Glutamatergic neuron (in vitro differentiated cells): Measurements from ENCODE around the gene ITGA2B. TPM values are rescaled to one million over a fixed set of nuclear protein-coding genes. Genes with fewer than 3 reads are reported as not detected.
"Not testable (repeated sequence)": the region's sequence is repeated elsewhere in the genome, so short reads cannot be mapped to it uniquely, and the experiment has no call there.

ENCODE experiments used
- DNase-seq: peaks from one replicate; pipeline ENCODE4 v3.0.0; 2022
- H3K27ac Mint-ChIP-seq: one replicate; pipeline ENCODE4 v1.8.0; 2020; ENCODE audit warnings: mild to moderate bottlenecking, mixed read lengths, inconsistent platforms; ENCODE audit not compliant: unreplicated experiment
- H3K27me3 Mint-ChIP-seq: one replicate; pipeline ENCODE4 v1.8.0; 2020; ENCODE audit warnings: mild to moderate bottlenecking, moderate library complexity, mixed read lengths, inconsistent platforms; ENCODE audit not compliant: unreplicated experiment
- H3K36me3 Mint-ChIP-seq: one replicate; pipeline ENCODE4 v1.8.0; 2020; ENCODE audit warnings: mild to moderate bottlenecking, mixed read lengths, inconsistent platforms; ENCODE audit not compliant: unreplicated experiment
- H3K4me1 Mint-ChIP-seq: one replicate; pipeline ENCODE4 v1.8.0; 2020; ENCODE audit warnings: mild to moderate bottlenecking, low read depth, mixed read lengths, inconsistent platforms; ENCODE audit not compliant: unreplicated experiment
- H3K4me3 Mint-ChIP-seq: one replicate; pipeline ENCODE4 v1.8.0; 2020; ENCODE audit warnings: mild to moderate bottlenecking, mixed read lengths, inconsistent platforms; ENCODE audit not compliant: unreplicated experiment
- H3K9me3 Mint-ChIP-seq: one replicate; pipeline ENCODE4 v1.8.0; 2020; ENCODE audit warnings: mild to moderate bottlenecking, moderate library complexity, mixed read lengths, inconsistent platforms; ENCODE audit not compliant: unreplicated experiment
- CTCF ChIP-seq: fragments of 200-600 bp; sonication (generic); IDR thresholded peaks from one replicate; pipeline ENCODE4 v1.5.0; 2021; ENCODE audit not compliant: partially characterized antibody, unreplicated experiment
- total RNA-seq: library from RNA; stranded (reverse); fragmentation: NEBNext Ultra II Directional; extraction: Animal tissue kit (Norgen Biotek cat#: 25700); gene quantifications from one replicate; pipeline ENCODE4 v1.2.1, GENCODE V29; 2021; ENCODE audit not compliant: unreplicated experiment

Gene ITGA2B
- total RNA-seq, 1 donor from 2014 or later, result 7.1 TPM

DNA sequence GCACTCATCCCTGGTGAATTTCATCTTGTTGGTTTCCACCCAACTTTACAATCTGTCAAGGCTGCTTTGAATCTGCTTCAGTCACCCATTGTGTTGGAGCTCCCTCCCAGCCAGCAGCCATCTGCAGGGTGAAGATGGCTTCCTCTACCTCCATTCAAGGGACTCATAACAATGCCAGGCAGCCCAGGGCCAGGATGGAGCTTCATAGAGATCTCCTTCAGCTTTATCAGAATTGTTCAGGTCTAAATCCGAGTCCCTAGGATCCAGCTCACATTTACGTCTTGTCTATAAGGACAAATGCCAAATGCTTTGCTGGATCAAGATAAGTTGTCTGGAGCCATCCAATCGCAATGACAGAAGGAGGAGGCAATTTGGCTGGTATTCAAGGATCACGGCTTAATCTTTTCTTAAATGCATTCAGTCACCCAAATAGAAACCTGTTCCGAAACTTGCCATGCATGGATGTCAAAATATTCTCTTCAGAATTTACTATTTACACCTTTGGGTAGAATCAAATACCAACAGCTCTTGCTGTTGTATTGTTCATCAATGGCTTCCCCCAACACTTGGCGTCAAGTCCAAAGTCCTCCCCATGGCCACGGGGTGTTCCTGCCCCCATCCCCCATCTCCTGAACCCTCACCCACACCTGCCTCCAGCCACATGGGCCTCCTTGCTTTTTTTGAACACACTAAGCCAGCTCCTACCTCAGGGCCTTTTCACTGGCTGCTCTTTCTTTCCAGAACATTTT is 22.0 kb downstream of the ITGA2B start:
- no peaks in the 10 kb centered on the region for H3K4me1 Mint-ChIP-seq
- no peak overlapping the region for H3K4me3 Mint-ChIP-seq
- no peak for DNase-seq
- peaks cover 9% of the 10 kb centered on the region for H3K9me3 Mint-ChIP-seq
- H3K36me3 Mint-ChIP-seq, result no peaks in the 10 kb centered on the region
- no peak for TF ChIP-seq CTCF
- H3K27me3 Mint-ChIP-seq, result peaks cover 14% of the 10 kb centered on the region
- no peak overlapping the region for H3K27ac Mint-ChIP-seq

DNA sequence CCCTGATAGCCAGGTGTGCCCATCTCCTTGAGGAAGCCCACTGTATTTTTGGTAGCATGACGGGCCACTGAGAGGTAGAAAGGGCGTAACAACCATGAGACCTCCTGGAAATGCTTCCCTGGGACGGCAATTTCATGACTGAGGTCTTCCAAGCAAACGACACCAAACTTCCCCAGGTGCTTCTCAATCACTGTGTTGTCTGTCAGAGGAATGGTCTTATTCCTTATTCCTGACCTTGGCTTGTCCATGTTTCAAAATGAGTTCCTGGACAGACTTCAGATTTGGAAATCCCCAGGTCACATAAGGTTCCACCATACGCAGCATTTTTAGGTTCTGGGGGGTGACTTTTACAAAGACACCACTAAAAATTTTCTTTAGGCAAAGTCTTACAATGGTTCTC is 24.4 kb downstream of the ITGA2B start:
- Mint-ChIP-seq H3K27me3 (peaks cover 15% of the 10 kb centered on the region), H3K4me1 (peaks cover 17% of the 10 kb centered on the region)
- H3K27ac Mint-ChIP-seq, DNase-seq, H3K9me3 Mint-ChIP-seq, H3K36me3 Mint-ChIP-seq, H3K4me3 Mint-ChIP-seq: not testable (repeated sequence)

DNA sequence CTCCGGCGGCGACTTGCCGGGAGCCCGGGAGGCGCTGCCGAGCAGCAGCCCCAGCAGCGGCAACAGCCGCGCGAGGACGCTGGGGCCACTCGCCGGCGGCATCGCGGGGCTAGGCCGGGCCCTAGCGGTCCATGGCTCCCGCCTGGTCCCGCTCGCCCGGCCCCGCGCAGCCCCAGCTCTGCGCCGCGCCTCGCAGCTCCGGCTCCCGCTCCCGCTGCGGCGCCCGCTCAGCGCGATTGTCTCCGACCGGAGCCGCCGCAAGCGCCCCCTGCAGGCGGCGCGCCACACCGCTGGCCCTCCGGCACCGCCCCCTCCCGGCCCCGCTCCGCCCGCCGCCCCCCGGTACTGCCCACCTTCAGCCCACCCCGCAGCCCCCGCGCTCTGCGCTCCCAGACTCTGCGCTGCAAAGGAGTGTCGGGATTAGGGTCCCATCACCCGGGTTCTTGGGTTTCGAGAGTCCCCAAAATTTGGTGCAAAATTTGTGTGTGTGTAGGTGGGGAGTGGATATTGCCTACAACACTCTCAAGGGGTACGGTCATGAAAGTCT is 25.8 kb downstream of the ITGA2B start, which contains the start of gene FAM171A2:
FAM171A2 (minus strand) TSS at position 241 of the 547 bp plus-strand sequence; CDS start at position 102, 139 bp downstream.
- Mint-ChIP-seq H3K36me3 (no peaks in the 10 kb centered on the region), H3K4me3 (peak within 1 kb of the TSS; percentile 88), H3K9me3 (peaks cover 9% of the 10 kb centered on the region), H3K27me3 (peaks cover 17% of the 10 kb centered on the region), H3K27ac (peak within 1 kb of the TSS; percentile 90), H3K4me1 (peaks cover 24% of the 10 kb centered on the region)
- TF ChIP-seq CTCF, result peak; percentile 85
- peak; percentile 86 for DNase-seq

- DNase-seq, result peak; percentile 52
- no peaks in the 10 kb centered on the region for H3K36me3 Mint-ChIP-seq
- H3K4me1 Mint-ChIP-seq, result peaks cover 24% of the 10 kb centered on the region
- H3K27ac Mint-ChIP-seq, result peak overlapping the region; percentile 90
- peaks cover 10% of the 10 kb centered on the region for H3K9me3 Mint-ChIP-seq
- H3K4me3 Mint-ChIP-seq, result peak overlapping the region; percentile 88
- H3K27me3 Mint-ChIP-seq, result peaks cover 15% of the 10 kb centered on the region
- no peak for TF ChIP-seq CTCF
Observed at GRCh38 chr17:44362949-44363612, 26.4 kb downstream of the ITGA2B start.

GRCh38 chr17:44362459-44362948 is 26.9 kb downstream of the ITGA2B start:
- H3K27me3 Mint-ChIP-seq, result peaks cover 12% of the 10 kb centered on the region
- no peak overlapping the region for H3K27ac Mint-ChIP-seq
- peak overlapping the region; percentile 88 for H3K4me3 Mint-ChIP-seq
- H3K4me1 Mint-ChIP-seq, result peaks cover 24% of the 10 kb centered on the region
- no peaks in the 10 kb centered on the region for H3K36me3 Mint-ChIP-seq
- peaks cover 10% of the 10 kb centered on the region for H3K9me3 Mint-ChIP-seq
- TF ChIP-seq CTCF, result no peak
- no peak for DNase-seq
